HG02981 (cell line): ENCODE measurements around the gene SNAI1.
"Not testable (repeated sequence)": the region's sequence is repeated elsewhere in the genome, so short reads cannot be mapped to it uniquely, and the experiment has no call there.

Experiments
- ATAC-seq: cut with Tn5 transposase; IDR thresholded peaks from one replicate; pipeline ENCODE4 v1.9.1; 2021; ENCODE audit warnings: mild to moderate bottlenecking, moderate library complexity; ENCODE audit not compliant: unreplicated experiment

SNAI1 gene

GRCh38 chr20:50011597-50011996, 28.8 kb downstream of the SNAI1 start:
- not testable (repeated sequence) for ATAC-seq

- ATAC-seq = no peak
Measured at GRCh38 chr20:50012282-50013263, 29.8 kb downstream of the SNAI1 start.

DNA sequence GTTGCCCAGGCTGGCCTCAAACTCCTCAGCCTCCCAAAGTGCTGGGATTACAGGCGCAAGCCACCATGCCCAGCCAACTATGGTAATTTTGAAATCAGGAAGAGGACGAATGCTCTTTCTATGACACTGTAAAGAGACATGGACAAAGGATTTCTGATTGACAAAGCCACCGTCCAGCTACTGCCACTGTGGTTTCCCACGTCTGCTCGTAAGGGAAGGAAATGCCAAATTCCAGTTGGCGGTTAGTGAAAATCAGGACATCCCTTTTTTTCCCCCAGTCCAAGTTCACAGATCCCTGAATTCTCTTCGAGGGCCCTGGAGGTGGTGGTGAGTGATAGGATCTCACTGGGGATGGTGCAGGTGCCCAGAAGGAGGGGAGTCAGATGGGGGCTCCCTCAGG, 31.2 kb downstream of the SNAI1 start:
- ATAC-seq = no peak

DNA sequence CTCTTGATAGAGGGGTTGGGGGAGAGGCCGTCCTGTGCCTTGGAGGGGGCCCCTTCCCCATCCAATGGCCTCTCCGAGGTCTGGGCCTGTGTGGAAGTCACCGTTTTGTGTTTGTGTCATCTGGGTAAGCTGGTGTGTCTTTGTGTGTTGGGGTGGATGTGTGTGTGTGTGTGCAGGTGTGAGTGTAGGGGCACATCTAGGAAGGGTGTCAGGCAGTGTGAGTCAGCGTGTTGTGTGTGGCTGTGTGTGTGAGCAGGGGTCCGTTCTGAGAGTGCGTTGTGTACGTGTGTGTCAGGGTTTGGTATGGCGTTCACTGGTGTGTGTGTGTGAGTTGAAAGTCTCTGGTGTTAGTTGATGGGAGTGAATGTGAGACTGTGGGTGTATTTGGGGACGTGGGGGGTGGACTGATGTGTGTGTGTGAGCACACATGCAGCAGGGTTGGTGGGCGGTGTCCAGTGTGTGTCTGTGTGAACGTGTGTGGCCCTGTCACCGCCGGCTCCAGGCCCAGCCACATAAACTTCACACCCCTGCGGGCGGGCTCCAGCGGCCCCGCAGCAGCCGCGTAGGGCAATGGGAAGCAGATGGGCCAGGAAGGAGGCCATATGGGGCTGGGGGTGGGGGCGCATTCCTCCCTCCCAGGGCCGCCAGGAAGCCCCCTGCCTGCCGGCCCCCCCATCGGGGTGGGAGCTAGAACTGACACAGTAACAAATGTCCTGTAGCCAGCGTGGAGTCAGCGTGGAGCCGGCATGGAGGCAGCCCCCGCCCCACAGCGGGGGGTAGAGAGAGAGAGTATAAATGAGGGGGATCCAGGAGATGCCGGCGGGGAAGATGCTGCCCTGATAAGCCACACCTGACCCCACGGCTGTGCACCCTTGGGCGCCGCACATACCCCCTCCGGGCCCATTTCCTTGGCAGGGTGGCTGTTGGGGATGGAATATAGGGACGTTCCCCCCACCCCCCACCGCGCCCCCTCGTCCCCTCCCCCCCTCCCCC, 32.1 kb downstream of the SNAI1 start:
- ATAC-seq = no peak

- ATAC-seq = no peak
Measured at GRCh38 chr20:50015636-50015992, 32.8 kb downstream of the SNAI1 start.

- ATAC-seq = no peak
Measured at GRCh38 chr20:50015993-50016770, 33.4 kb downstream of the SNAI1 start.

DNA sequence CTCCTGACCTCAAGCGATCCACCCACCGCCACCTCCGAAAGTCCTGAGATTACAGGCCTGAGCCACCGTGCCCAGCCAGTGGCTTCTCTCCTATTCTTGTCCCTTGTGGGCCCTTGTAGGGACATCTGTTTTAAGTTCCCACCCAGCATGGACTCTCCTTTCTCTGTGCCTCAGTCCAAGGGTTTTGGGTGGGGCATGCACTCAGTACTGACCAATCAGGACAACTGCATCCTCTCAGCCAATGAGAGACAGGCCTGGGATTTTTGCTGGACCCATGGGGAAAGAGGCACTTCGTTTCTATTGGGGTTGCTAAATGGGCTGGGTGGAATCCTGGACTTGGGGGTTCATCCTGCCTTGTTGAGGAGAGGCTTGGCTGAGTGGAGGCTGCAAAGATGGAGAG, 34.4 kb downstream of the SNAI1 start:
- ATAC-seq = no peak

DNA sequence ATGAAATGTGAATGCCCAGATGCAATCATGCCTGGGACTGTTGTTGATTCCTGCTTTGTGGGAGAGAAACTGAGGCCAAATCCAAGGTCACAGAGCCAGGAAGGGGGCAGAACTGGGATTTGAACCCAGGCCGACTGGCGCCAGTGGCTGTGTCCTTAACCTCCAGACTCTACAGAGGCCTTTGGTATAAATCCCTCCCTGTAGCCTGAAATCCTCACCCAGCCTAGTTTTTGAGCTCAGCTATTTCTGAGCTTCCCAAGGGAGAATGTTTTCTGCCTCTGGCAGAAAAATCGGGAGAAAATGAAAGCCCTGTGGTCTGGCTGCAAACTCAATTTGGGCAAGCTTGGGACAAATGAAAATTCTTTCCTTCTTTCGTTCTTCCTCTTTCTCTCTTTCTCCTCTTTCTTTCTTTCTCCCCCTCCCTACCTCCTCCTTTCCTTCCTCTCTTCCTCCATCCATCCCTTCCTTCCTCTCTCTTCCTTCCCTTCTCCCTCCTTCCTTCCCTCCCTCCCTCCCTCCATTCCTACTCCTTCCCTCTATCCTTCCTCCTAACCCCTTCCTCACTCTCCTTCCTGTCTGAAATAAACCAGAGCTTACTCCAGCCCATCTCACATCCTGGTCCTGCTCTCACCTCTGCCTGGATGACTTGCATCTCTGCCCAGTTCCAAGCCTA, 34.9 kb downstream of the SNAI1 start:
- ATAC-seq = no peak

DNA sequence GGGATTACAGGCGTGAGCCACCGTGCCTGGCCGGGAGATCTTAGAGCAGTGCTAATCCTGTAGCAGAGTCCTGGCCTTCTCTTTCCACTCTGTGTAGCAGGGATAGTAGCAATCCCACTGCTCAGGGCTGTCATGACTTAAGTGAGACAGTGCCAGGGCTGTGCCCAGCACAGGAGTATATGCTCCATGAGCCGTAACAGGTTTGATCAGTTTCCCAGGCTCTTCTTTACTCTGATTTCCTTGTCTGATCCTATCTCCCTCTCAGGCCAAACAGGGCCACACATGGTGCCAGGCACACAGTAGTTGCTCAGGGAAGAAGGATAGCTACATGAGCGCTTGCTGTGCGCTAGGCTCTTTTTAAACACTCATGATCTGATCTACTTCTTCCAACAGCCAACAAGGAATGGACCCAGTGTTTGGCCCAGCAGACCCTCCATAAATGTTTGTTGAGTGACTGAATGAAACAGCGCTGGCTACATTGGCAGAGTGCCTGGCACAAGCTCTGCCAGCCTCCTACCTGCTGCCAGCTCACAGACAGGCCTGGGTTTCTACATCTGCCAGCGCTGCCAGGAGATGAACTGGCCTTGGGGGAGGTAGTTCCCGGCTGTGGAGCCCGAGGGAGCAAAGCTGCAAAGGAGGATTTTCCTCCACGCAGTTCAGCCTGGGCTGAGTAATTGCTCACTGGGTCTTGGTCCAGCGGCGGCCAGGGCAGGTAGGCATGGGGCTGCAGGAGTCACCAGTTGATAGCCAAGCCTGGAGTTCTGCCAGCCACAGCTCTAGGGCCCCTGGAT, 36.9 kb downstream of the SNAI1 start:
- ATAC-seq = no peak

DNA sequence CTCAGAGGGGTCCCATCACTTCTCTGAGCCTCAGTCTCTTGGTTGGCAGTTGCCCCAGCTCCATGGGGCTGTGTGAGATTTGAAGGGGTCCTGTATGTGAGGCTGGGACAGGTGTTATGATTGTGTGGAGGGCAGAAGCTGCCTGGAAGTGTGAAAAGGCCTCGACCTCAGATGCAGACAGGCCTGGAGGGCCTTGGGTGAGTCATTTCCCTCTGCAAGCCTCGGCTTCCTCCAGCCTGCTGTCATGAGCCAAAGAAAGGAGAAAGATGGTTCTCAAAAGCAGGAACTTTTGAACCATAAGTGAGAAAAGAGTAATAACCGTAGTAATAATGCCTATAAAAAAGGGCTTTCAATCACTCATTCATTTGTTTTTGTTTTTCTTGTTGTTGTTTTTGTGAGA, 37.5 kb downstream of the SNAI1 start:
- ATAC-seq = no peak

GRCh38 chr20:50022676-50023075, 39.9 kb downstream of the SNAI1 start:
- ATAC-seq = no peak

GRCh38 chr20:50023116-50023805, 40.5 kb downstream of the SNAI1 start:
- no peak for ATAC-seq

GRCh38 chr20:50026746-50027575, 44.2 kb downstream of the SNAI1 start:
- no peak for ATAC-seq

GRCh38 chr20:50027611-50028105, 44.9 kb downstream of the SNAI1 start:
- ATAC-seq = no peak

- ATAC-seq = no peak
Measured at GRCh38 chr20:50029083-50029696, 46.4 kb downstream of the SNAI1 start.

- ATAC-seq = no peak
Measured at GRCh38 chr20:50029697-50030461, 47.1 kb downstream of the SNAI1 start.
